Neural cell (in vitro differentiated cells): Measurements from ENCODE around the gene DOCK2.

Source experiments
- EP300 ChIP-seq: fragments of 450-650 bp; conservative IDR thresholded peaks from 2 replicates; pipeline ENCODE4 v1.6.1; 2014; ENCODE audit warnings: antibody characterized with exemption, mild to moderate bottlenecking, moderate library complexity; ENCODE audit not compliant: poor library complexity, severe bottlenecking
- EZH2 ChIP-seq: fragments of 200-600, 300-800 bp; shearing (Covaris generic), sonication (generic); IDR thresholded peaks from 2 replicates; pipeline ENCODE4 v1.6.1; 2014; ENCODE audit warnings: antibody characterized with exemption, low read length, borderline replicate concordance, mild to moderate bottlenecking; ENCODE audit not compliant: insufficient read depth, poor library complexity, severe bottlenecking
- TF ChIP-seq, protein P1 (sequence below): fragments of 450-650 bp; IDR thresholded peaks from 2 replicates; pipeline ENCODE4 v1.5.1; 2014; ENCODE audit warnings: antibody characterized with exemption, mild to moderate bottlenecking, moderate library complexity; ENCODE audit not compliant: poor library complexity, severe bottlenecking

DNA sequence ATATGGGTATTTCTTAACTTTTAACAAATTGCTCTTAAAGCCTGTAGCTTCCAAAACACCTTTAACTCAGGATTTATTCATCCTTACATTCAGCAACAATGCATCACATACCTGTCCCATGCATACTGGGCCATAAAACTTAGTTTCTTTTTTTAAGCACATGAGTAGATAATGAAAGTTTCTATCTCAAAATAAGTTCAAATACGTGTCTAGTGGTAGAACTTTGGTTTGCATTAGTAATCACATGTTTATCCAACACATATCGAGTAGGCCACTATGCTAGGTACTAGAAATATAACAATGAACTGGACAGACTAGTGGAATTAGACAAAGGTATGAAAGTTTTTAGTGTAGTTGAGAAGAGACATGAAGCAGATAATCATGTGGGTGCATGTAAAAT, 99.6 kb downstream of the DOCK2 start:
- TF ChIP-seq, protein P1, sequence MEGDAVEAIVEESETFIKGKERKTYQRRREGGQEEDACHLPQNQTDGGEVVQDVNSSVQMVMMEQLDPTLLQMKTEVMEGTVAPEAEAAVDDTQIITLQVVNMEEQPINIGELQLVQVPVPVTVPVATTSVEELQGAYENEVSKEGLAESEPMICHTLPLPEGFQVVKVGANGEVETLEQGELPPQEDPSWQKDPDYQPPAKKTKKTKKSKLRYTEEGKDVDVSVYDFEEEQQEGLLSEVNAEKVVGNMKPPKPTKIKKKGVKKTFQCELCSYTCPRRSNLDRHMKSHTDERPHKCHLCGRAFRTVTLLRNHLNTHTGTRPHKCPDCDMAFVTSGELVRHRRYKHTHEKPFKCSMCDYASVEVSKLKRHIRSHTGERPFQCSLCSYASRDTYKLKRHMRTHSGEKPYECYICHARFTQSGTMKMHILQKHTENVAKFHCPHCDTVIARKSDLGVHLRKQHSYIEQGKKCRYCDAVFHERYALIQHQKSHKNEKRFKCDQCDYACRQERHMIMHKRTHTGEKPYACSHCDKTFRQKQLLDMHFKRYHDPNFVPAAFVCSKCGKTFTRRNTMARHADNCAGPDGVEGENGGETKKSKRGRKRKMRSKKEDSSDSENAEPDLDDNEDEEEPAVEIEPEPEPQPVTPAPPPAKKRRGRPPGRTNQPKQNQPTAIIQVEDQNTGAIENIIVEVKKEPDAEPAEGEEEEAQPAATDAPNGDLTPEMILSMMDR, result no peak
- no peak for TF ChIP-seq EZH2
- TF ChIP-seq EP300, result no peak
